Activated gamma-delta T cell treated with anti-CD3 and anti-CD28 coated beads, Interleukin-2, amount 50 U/mL, for 16 hours (primary cell): ENCODE results near the gene SEPTIN1.

Experiments
- DNase-seq: peaks from one replicate; pipeline ENCODE4 v3.0.0-alpha.2; 2020; ENCODE audit warnings: low read depth

Gene SEPTIN1

DNA sequence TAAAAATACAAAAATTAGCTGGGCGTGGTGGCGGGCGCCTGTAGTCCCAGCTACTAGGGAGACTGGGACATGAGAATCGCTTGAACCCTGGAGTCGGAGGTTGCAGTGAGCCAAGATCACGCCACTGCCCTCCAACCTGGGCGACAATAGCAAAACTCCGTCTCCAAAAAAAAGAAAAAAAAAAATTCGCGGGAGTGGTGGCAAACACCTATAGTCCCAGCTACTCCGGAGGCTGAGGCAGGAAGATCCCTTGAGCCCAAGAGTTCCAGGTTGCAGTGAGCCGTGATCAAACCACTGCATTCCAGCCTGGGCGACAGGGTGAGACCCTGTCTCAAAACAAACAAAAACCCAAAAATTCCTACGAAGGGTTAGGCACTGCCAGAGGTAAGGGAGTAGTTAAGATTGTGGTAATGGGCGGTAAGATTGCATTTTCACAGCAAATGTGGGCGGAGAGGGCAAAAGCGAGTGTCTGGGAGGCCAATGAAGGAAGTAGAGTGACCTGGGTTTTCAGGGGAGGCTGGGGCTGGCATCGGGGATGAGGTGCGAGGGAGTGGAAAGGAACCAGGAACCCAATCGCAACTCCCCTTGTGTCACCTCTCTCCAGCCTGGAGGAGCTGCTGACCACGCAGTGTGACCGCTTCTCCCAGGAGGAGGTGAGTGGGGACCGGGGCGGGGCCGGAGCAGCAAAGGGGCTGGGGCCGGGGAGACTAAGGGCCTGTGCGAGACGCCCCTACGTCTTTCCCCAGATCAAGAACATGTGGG lies 5.1 kb downstream of the SEPTIN1 start:
- no peak for DNase-seq

DNA sequence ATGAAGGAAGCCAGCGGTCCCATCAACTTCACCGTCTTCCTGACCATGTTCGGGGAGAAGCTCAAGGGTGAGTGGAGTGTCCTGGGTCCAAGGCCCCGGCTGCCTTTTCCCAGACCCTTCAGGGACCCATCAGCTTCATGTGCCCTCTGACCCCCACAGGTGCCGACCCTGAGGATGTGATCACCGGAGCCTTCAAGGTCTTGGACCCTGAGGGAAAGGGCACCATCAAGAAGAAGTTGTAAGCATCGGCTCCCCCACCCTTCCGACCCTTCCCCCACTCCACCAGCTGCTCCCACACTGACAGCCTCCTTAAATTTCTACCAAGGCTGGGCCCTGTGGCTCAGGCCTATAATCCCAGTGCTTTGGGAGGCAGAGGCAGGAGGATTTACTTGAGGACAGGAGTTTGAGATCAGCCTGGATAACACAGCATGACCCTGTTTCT lies 5.9 kb downstream of the SEPTIN1 start:
- DNase-seq, result no peak

DNA sequence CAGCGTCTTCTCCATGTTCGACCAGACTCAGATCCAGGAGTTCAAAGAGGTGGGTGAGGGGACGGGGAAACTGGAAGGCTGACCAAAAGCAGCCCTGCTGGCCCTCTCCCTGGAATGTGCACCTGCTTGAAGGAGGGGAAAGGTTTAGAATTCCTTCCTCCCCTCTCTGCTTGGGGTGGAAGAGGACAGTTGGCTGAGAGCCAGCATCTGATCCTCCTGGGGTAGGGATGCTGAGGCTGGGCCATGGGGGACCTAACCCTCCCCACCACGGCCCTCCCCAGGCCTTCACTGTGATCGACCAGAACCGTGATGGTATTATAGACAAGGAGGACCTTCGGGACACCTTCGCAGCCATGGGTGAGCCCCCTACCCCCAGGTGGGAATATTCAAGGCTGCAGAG lies 6.5 kb downstream of the SEPTIN1 start:
- no peak for DNase-seq

DNA sequence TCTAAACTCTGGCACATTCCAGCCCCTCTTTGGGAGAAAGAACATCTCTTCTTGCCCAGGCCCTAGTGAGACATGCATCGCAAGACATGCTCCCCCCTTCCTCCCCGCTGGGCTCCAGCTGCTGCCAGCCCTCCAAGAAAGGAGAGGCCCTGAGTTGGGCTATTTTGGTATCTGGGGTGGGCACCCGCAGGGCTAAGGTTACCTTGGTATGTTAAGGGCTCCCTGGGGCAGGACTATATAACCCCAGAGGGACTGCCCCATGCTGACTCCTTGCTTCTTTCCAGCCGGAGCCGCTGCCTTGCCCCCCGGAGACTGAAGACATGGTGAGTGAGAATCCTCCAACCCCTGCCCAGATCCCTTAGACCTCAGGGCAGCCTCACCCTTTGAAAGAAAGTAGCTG lies 7.8 kb downstream of the SEPTIN1 start, which contains the start of gene MYL11:
TSS of gene MYL11 (plus strand) at position 265 of the 400 bp plus-strand sequence. CDS start at position 321, 56 bp downstream.
- DNase-seq, result no peak

DNA sequence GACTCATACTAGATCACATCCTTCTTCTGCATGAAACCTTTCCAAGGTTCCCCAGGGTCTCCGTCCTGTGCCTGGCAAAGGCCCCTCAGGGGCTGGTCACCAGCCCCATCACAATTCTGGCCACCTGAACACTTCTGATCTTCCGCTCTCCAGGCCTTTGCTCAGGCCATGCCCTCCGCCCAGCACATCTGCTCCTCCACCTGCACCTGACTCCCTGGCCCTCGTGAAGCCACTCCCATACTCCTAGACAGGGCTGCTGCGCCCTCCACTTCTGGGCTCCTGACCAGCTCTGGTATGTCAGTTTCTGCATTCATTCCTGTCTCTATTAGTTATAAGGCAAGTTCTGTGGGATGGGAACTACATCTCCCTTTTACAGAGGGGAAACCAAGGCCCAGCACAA lies 9.6 kb downstream of the SEPTIN1 start:
- no peak for DNase-seq

DNA sequence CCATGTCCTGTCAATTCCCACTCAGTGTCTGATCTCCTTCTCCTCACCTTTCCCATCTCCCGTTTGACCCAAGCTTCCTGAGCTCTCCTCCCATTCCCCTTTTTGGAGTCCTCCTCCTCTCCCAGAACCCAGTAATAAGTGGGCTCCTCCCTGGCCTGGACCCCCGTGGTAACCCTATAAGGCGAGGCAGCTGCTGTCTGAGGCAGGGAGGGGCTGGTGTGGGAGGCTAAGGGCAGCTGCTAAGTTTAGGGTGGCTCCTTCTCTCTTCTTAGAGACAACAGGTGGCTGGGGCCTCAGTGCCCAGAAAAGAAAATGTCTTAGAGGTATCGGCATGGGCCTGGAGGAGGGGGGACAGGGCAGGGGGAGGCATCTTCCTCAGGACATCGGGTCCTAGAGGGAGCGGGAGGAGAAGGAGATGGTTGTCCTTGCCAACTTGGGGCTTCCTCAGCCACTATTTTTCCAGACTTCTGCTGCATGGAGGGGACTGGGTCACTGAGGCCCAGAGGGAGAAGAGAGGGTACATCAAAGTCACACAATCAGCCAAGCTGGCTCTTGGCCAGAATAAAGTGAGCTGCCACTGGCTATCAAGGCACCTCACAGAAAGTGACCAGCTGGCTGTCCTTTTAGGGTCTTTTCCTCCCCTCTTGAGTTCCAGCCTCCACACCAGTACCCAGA lies 10.2 kb downstream of the SEPTIN1 start:
- DNase-seq, result no peak

DNA sequence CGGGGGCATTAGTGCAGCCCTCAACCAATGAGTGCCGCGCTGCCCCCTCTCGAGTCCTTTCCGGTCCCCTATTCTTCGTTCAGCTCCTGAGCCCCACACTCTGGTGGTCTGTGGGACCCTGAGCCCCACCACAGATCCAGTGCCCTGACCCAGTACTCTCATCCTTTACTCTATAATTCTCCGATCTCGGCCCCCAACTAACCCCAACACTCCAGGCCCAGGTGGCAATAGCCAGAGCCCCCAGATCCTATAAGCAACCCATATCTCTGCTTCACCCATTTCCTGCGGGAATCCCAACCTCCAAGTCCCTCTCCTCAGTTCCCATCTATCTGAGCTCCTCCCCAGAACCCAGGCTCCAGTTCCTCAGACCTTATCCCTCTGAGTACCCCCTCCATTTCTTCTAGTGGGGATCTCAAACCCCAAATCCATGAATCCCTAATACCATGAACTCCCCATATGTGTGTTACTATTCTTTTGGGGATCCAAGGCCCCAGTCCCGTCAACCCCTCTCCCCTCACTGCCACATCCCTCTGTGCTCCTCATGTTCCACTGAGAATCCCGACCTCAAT lies 11.0 kb downstream of the SEPTIN1 start:
- DNase-seq, result no peak

DNA sequence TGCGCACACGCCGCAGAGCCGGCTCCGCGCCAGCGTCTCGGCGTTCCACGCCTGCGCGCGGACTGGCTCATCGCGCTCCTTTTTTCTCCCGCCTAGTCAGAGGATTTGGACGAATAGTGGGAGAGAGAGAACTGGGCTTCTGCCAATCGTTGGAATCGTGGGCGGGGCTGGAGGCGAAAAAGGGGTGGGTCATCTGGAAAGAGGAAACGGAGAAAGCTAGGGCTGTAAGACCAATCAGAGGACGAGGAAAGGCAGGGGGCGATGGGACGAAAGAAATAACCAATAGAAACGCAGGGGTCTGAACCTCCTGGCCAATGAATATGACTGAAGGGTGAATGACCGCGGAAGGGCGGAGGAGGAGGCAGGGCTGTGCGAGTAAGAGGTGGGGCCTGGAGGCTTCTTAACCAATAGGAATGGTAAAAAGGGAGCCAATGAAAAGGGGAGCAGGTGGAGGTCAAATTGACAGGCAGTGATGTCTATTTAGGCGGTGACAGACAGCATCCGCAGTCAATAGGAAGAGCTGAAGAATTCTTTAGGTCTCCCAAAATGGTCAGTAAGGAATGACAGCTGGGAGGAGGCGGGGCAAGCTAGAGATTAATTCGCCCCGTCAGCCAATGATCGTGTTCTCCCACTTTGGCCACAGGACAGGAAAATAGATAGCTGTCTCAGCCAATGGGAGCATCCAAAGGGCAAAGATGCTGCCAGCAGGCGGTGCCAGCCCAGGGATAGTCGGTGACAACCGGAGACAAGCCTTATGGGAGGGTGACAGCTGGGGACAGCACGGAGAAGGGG lies 11.7 kb downstream of the SEPTIN1 start, which contains the start of gene TBC1D10B:
TSS of gene TBC1D10B (minus strand) at position 39 of the 792 bp plus-strand sequence. CDS start 311 bp downstream, outside the sequence.
- peak; percentile 98 for DNase-seq

DNA sequence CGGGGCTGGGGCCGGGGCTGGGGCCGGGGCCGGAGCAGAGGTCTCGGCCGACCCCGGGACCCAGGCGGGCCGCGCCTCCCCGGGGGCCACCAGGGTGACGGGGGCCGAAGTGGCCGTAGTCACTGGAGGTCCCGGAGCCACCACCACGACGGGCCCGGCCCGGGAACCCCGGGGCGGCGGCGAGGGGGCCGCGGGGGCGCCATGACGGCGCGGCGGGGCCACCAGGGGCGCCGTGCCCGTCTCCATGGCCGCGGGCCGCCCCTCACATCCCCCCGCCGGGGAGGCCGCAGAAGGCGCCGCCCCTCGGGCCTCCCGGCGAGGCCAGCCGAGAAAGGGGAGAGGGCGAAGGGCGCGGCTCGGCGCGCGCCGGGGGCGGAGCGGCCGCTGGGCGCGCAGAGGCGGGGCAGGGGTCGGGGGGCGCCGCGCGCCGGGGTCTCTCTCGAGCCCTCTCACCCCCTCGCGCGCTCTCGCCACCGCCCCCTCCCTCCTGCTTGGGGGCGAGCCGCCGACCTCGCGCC lies 12.4 kb downstream of the SEPTIN1 start:
- DNase-seq, result no peak

DNA sequence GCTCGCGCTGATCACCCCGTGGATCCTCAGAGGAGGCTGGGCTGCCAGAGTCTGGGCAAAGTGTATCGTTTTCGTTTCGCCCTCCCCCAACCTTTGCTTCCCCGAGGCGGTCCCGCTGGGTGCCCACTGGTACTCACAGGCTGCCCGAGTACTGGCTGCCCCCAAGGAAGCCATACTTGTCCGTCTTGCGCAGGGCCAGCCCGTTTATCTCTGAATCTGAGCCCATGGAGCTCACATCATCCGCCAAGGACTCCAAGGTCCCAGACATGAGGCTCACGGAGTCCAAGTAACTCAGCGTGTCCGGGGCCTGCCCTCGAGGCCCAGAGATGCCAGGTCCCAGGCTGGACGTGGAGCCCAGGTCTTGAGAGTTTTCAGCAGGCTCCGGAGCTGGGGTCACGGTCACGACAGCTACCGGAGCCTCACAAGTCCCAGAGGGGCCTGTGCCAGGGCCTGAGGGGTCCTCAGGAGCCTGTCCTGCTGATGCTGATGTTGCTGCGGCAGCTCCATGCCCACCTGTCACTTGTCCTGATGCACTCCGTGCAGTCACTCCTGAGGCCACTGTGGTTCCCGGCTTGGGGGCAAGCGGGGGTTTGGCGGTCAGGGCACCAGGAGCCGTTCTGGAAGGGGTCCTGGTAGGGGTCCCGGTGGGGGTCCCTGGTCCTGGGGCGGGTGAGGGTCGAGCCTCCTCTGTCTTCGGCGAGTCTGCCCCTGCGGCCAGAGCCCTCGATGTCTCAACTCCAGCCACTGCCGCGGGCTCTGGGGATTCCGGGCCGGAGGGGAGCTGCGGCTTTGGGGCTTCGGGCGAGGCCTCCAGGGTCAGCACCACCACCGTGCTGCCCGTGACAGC lies 13.0 kb downstream of the SEPTIN1 start:
- DNase-seq, result no peak

DNA sequence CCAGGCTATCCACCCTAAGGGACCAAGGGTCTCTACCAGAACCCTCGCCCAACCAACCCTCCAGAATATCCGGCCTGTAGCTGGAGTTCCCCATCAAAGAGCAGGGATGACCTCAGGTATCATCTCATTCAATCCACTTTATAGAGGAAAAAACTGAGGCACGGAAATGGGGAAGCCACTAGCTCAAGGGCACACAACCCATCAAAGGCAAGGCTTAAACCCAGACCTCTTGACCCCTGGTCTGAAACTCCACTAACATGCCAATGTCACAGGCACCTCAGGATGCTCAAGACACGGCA lies 13.6 kb downstream of the SEPTIN1 start:
- no peak for DNase-seq

DNA sequence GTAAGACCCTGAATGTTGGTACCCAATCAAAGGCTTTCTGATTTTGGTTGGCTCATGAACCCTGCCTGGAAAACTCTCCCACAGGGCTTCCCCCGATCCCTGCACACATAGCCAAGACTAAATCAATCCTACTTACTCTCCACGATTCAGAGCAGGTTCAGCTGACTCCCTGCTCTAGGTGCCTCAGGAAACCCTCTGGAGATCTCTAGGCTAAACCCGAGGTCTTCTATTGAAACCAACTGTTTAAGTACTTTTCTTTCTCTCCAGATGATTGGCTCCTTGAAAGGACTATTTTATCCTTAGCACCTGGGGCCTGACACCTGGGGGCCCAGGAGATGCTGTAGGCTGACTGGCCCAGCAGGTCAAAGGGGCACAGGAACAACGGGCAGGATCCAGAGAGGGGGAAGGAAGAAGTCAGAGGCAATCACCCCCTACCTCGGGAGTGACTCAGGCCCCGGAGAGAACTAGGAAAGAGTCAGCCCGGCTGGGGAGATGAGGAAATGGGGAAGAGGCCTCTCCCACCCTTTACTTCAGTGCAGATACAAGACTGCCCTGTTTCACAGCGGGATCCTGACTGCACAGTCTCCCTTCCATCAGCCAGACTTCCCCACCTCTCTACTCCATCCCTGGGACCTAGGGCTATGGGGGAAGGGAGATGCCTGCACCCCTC lies 14.1 kb downstream of the SEPTIN1 start:
- no peak for DNase-seq

DNA sequence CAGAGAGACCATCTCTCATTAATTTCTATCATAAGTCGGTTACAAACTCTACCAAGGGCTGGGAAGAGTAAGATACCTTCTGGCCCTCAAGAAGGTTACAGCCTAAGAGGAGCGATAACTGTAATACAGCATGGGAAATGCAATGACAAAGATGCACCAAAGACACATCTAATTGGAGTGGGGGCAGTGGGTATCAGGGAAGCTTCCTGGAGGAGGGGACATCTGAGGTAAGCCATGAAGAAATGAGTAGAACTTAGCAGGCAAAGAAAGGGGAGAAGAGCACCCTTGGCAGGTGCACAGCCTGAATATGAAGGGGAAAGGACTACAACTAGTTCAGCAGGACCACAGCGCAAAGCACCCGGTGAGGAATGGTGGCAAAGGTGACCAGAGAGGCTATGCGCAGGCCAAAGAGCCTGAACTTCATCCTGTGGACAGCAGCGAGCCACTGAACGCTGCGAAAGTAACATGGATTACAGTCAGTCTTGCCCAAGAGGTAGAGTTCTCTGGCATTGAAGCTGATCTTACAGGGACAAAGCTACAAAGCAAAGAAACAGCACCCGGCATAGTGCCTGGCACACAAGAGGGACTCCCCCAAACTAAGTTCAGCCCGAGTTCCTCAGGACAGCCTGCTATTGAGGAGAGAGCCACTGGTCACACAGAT lies 14.9 kb downstream of the SEPTIN1 start:
- DNase-seq, result no peak

DNA sequence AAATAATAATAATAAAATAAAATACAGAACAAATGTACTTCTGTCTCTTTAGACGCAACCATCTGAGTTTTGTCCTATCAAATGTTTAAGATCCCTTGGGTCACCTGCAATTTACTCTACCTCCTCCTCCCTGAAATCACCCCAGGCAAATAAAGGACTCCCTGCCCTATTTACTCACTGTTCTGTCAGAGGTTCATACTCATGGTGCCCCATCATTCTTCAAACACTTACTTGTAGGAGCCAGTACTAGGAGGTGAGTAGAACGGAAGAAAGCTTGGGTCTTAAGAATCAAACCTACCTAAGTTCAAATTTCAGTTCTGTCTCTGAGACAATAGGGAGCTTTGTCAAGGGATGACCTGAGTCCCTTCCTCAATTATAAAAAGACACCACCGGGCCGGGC lies 15.8 kb downstream of the SEPTIN1 start:
- no peak for DNase-seq

DNA sequence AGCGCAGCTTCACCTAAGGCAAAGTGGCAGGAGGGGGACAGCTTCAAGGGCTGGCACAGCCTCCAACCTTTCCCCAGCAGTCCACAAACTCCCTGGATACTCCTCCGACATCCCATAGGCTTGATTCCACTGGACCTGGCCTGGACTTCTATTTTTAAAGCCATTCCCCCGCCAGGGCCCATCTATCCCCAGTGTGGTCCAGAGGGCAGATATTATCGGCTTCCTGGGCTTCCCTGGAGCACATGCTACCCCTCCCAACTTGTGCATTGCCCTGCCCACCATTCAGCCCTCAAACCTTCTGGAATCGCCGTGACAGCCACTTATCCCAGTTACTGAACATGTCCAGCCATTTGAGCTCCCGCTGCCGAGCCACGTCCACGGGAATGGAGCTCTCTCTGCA lies 17.2 kb downstream of the SEPTIN1 start:
- DNase-seq, result no peak

DNA sequence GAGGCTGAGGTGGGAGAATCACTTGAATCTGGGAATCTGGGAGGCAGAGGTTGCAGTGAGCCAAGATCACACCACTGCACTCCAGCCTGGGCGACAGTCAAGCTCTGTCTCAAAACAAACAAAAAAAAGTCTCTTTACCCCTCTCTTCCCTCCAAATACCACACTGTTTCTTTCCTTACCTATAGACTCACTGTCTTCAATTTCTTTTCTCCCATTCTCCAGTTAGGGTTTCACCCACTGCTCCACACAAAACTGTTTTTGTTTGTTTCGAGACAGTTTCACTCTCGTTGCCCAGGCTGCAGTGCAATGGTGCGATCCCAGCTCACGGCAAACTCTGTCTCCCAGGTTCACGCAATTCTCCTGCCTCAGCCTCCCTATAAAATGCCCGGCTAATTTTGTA lies 21.2 kb downstream of the SEPTIN1 start:
- no peak for DNase-seq

DNA sequence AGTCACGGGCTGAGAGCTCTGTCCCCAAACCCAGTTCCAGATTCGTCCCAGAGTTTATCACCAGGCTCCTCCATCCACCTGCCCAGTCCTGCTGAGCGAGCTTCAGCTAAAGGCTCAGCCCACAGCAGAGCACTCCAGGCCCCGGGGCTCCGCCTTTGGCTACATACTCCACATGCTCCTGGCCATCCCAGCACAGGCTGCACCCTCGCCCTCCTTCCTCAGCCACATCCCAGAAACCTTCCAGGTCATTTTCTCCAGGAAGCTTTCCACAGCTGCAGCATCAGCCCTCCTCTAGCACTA lies 22.5 kb downstream of the SEPTIN1 start:
- no peak for DNase-seq

DNA sequence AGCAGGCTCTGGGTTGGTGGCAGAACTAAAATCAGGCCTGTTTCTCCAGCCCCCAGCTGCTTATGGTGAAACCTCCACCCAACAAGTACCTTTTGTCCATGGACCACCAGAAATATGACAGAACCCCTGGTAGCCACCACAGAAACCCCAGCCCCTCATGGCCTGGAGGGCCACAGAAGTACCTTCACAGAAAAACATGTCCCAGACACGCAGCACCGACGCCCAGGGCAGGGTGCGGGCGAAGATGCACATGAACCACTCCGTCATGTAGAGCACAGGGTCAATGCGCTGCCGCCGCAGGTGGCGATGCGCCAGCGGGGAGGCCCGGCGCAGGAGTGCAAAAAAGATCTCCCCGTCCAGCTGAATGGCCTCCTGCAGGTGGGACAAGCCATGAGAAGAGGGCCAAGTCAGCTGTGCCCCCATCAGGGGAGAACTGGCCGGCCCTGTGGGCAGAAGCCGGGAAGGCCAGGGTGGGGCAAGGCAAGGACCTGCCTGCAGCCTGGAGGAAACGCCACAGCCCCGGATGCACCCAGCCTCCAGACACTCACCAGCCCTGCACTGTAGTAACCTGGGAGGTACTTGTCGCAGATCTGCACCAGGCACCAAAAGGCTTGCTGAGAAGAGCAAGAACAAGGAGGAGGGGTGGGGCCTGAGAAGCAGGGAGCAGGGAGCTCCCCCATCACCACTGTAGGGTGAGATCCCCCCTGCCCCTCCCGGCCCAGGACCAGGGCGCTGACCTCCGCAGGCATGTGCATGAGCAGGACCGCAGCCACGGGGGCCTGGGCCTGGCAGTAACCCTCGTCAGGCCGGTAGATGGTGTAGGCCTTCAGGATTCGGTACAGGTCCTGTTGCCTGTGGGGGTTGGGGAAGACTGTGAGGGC lies 23.1 kb downstream of the SEPTIN1 start:
- no peak for DNase-seq

DNA sequence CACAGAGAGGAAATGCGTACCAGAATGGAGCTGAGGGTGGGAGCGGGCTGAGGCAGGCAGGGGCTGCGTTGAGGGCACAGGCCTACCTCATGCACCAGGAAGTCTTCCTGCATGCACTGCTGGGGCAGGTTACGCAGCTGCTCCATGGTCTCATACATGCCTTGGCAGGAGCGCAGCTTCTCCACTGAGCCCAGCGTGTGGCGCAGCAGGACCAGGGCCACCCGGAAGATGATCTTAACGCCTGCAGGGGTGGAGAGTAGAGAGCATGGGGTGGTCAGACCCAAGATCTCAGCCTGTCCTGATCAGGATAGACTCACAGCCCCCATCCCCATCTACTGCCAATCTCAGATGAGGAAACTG lies 23.8 kb downstream of the SEPTIN1 start:
- no peak for DNase-seq
